Measurements from ENCODE around the gene AKAP7.

AKAP7 gene

GRCh38 chr6:131255434-131255833, 120.2 kb downstream of the AKAP7 start:
- H3K9ac ChIP-seq (ENCODE audit: low read depth, low read length, poor library complexity, severe bottlenecking), result no peak overlapping the region
- H3K36me3 ChIP-seq (ENCODE audit: insufficient read depth, low read length), result no peaks in the 10 kb centered on the region
- H4K20me1 ChIP-seq (ENCODE audit: insufficient read depth, low read length, poor library complexity, severe bottlenecking), result no peaks in the 10 kb centered on the region
- H3K4me2 ChIP-seq (ENCODE audit: low read depth, low read length, poor library complexity, severe bottlenecking), result no peak overlapping the region
- H3K4me3 ChIP-seq (ENCODE audit: low read length, poor library complexity, severe bottlenecking), result no peak overlapping the region
- no peaks in the 10 kb centered on the region for H3K27me3 ChIP-seq (ENCODE audit: insufficient read depth, low read length, poor library complexity, severe bottlenecking)
- no peaks in the 10 kb centered on the region for H3F3A ChIP-seq (ENCODE audit: low read depth)
- H2AFZ ChIP-seq (ENCODE audit: low read length), result no peak overlapping the region
- no peaks in the 10 kb centered on the region for H3K79me2 ChIP-seq (ENCODE audit: insufficient read depth, low read length)
- TF ChIP-seq CTCF (conservative IDR thresholded peaks at IDR 0.05; ENCODE audit: low read length) (no peak), EZH2phosphoT487 (IDR thresholded peaks at IDR 0.05; ENCODE audit: borderline replicate concordance) (no peak)
- H3K9me2 ChIP-seq (replicated peaks; ENCODE audit: low read depth, low read length), result no peaks in the 10 kb centered on the region
- H3K4me1 ChIP-seq (ENCODE audit: insufficient read depth, low read length, poor library complexity, severe bottlenecking), result peaks cover 31% of the 10 kb centered on the region
- H3K9me3 ChIP-seq (ENCODE audit: insufficient read depth, low read depth, low read length), result no peaks in the 10 kb centered on the region

GRCh38 chr6:131255911-131256310, 120.6 kb downstream of the AKAP7 start:
- Histone ChIP-seq H3K79me2 (ENCODE audit: insufficient read depth, low read length) (no peaks in the 10 kb centered on the region), H3K4me2 (ENCODE audit: low read depth, low read length, poor library complexity, severe bottlenecking) (no peak overlapping the region), H3K9me2 (replicated peaks; ENCODE audit: low read depth, low read length) (no peaks in the 10 kb centered on the region)

GRCh38 chr6:131257104-131257503, 121.8 kb downstream of the AKAP7 start:
- no peak overlapping the region for H3K4me3 ChIP-seq (ENCODE audit: low read length, poor library complexity, severe bottlenecking)
- no peaks in the 10 kb centered on the region for H3K27me3 ChIP-seq (ENCODE audit: insufficient read depth, low read length, poor library complexity, severe bottlenecking)
- H3K9me3 ChIP-seq (ENCODE audit: insufficient read depth, low read depth, low read length), result no peaks in the 10 kb centered on the region
- H3K4me2 ChIP-seq (ENCODE audit: low read depth, low read length, poor library complexity, severe bottlenecking), result no peak overlapping the region
- no peak overlapping the region for H3K9ac ChIP-seq (ENCODE audit: low read depth, low read length, poor library complexity, severe bottlenecking)
- H2AFZ ChIP-seq (ENCODE audit: low read length), result no peak overlapping the region
- H3K4me1 ChIP-seq (ENCODE audit: insufficient read depth, low read length, poor library complexity, severe bottlenecking), result peaks cover 15% of the 10 kb centered on the region
- no peaks in the 10 kb centered on the region for H3F3A ChIP-seq (ENCODE audit: low read depth)
- no peaks in the 10 kb centered on the region for H3K79me2 ChIP-seq (ENCODE audit: insufficient read depth, low read length)
- no peaks in the 10 kb centered on the region for H3K36me3 ChIP-seq (ENCODE audit: insufficient read depth, low read length)
- TF ChIP-seq CTCF (conservative IDR thresholded peaks at IDR 0.05; ENCODE audit: low read length) (no peak), EZH2phosphoT487 (IDR thresholded peaks at IDR 0.05; ENCODE audit: borderline replicate concordance) (no peak)
- no peaks in the 10 kb centered on the region for H4K20me1 ChIP-seq (ENCODE audit: insufficient read depth, low read length, poor library complexity, severe bottlenecking)
- no peaks in the 10 kb centered on the region for H3K9me2 ChIP-seq (replicated peaks; ENCODE audit: low read depth, low read length)

More at GRCh38 chr6:131255911-131256310, 120.6 kb downstream of the AKAP7 start:
- peaks cover 27% of the 10 kb centered on the region for H3K4me1 ChIP-seq (ENCODE audit: insufficient read depth, low read length, poor library complexity, severe bottlenecking)
- no peak overlapping the region for H3K4me3 ChIP-seq (ENCODE audit: low read length, poor library complexity, severe bottlenecking)
- H4K20me1 ChIP-seq (ENCODE audit: insufficient read depth, low read length, poor library complexity, severe bottlenecking), result no peaks in the 10 kb centered on the region
- no peaks in the 10 kb centered on the region for H3F3A ChIP-seq (ENCODE audit: low read depth)
- no peak overlapping the region for H2AFZ ChIP-seq (ENCODE audit: low read length)
- H3K36me3 ChIP-seq (ENCODE audit: insufficient read depth, low read length), result no peaks in the 10 kb centered on the region
- no peaks in the 10 kb centered on the region for H3K9me3 ChIP-seq (ENCODE audit: insufficient read depth, low read depth, low read length)
- TF ChIP-seq EZH2phosphoT487 (IDR thresholded peaks at IDR 0.05; ENCODE audit: borderline replicate concordance), result no peak
- no peak for TF ChIP-seq CTCF (conservative IDR thresholded peaks at IDR 0.05; ENCODE audit: low read length)
- no peak overlapping the region for H3K9ac ChIP-seq (ENCODE audit: low read depth, low read length, poor library complexity, severe bottlenecking)
- no peaks in the 10 kb centered on the region for H3K27me3 ChIP-seq (ENCODE audit: insufficient read depth, low read length, poor library complexity, severe bottlenecking)
